SK-N-DZ (cell line): Measurements from ENCODE around the gene SNX3.
A peak's percentile ranks its signal among the peaks of the same experiment; 100 is the strongest.

Experiments used
- DNase-seq: peaks from one replicate; pipeline ENCODE4 v3.0.0-alpha.2; 2015; ENCODE audit warnings: low spot score

The SNX3 gene

DNA sequence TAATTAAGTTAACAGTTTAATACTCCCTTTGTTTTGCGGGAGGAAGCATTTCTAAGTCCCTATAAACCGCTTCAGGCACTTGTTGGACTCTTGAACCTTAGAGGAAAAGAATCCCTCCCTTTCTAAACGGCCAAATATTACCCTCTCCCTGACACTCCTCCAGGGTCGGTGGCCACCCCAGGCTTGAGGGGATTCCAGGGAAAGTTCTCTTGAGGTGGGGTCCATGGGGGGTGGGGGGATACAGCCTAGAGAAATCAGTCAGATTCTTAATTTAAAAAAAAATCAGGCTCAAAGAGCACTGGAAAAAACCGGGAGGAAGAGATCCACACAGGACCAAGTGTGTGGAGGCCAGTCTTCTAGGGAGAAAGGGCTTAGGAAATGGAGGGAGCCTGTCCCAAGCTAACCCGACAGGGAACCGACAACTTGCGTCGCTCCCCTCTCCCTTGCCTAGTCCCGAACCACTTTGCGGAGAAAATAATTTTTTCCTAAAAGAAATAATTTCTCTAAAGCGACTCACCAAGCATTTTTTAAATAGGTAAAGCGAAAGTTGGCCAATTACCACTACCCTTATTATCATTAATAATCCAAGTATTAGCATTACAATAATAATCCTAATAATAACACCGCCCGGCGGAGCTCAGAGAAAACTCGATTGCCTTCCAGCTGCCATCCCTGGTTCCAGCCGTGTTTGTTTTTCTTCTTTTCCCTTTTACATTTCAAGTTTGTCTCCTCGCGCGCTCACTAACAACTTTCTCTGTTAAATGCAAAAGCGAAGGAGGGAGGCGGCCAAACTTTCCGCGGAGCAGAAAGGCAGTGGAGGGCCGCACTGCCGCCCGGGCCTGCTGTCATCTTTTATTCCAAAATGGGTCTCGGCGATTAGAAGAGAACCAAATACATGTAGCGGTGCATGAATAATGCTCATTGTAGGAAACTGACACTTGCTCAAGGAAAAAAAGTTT lies 90.2 kb downstream of the SNX3 start:
- DNase-seq = no peak

DNA sequence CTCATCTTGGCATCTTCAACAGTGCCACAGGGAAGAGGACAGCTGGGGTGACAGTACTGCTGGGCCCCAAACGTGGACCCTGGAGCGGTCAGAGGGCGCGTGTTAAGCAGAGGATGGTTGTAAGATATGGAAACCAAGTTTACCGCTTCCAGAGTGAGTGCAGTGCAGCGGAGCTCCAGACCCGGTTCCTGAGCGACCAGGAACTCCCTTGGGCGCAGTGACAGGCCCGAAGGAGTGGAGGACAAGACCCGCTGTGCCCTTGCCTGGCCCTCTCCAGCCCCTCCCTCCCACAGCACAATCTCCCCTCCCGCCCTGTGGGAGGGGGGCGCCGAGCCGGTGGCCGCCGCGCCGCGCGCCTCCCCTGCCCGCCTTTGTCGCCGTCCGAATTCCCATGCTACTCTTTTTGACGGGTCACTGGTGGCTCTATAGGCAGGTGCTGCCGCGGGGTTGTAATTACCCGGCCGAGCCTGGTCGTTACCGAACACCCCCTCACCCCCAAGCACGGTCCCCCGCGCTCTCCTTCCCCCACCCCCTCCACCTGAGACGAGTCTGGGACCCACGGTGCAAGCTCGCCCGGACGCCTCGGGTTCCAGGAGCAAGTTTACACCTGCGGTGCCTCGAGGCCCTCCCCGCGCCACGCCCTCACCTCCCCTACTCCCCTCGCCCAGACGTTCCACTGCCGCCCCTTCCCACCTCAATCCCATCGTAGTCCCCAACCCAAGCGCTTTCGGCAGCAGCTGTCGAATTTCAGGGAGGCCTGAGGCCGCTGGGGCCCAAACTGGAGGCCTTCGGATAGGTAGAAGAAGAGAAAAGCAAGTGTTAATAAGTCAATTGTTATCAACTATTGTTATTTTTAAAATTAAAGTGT lies 91.1 kb downstream of the SNX3 start:
- no peak for DNase-seq

DNA sequence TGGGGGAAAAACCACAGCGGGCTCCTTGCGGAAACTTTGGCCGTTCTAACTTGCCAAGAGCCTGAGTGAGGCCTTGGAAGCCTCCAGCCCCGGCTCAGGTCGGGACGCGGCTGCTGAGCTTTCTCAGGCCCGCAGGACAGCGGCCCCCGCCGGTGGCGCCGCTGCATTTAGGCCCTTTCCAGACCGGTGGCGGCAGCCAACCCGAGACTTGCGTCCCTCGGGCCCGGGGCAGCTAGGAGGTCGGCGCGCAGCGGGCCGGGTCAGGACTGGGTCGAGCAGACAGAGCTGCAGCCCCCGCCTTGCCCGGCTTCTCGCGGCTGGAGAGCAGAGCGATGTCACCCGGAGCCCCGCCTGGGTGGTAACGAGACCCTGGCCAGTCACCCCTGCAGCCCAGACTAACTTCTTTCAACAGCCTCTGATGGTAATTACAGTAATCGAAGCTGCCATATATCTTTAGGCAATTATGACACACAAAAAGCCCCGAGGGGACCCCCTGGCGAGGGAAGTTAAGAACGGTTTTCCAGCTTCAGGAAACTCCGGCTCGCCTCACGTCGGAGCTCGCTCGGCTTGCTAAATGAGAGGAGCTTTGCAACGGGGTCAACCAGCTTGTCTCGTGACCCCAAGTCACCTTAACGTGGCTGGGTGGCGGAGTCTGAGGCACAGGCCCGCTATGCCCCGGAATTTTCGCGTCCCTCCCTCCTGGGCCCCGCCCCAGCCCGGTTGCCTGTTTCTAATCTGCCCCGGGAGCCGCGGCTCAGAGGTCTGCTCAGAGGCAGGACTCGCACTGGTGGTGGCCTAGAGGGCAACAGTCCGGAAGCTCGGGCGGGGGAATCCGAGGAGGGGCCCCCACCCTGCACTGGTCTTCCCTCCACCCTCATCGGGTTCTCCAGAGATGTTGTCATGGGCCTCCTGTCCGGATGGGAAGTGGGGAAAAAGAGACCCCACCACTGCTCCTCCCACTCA lies 92.1 kb downstream of the SNX3 start:
- peak; percentile 37 for DNase-seq

DNA sequence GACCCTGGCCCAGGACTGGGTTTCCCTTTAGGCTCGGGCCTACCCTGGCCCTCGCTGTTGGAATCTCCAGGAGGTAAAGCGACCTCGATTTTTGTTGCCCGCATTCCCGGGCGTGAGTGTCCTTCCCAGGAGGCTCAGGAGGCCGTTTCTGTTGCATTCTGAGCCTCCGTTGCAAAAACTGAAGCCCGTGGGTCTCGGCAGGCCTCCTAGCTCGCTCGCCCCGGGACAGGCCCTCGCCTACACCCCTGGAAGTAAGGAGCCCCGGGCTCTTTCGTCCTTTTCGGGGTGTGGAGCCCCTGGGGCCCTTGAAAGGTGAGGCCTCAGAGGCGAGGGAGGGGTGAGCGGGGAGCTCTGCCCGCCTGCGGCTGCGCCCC lies 92.8 kb downstream of the SNX3 start:
- no peak for DNase-seq

- no peak for DNase-seq
These were observed 93.3 kb downstream of the SNX3 start for GRCh38 chr6:108167449-108168089.

GRCh38 chr6:108166664-108167448 lies 94.0 kb downstream of the SNX3 start:
- no peak for DNase-seq

GRCh38 chr6:108165714-108166663 lies 94.9 kb downstream of the SNX3 start, which contains the start of gene NR2E1:
NR2E1 (plus strand) TSS chr6:108166022; CDS start chr6:108166766, 744 bp downstream.
- DNase-seq = no peak

- DNase-seq = no peak
These were observed 95.8 kb downstream of the SNX3 start for GRCh38 chr6:108164815-108165706.

DNA sequence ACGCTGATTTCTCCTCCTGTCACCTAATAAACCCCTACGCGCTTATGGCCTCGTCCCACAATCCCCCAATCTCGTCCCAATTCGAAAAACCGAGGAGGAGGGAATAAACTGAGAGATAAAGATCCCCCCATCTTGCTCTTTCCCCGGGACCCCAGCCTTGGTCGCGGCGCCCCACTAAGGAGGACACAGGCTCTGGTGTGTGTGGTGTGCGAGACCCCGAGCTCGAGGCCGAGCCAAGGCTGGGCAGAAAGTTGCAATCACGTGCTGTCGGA lies 96.4 kb downstream of the SNX3 start:
- no peak for DNase-seq

GRCh38 chr6:108163644-108164542 lies 96.9 kb downstream of the SNX3 start:
- DNase-seq = no peak

DNA sequence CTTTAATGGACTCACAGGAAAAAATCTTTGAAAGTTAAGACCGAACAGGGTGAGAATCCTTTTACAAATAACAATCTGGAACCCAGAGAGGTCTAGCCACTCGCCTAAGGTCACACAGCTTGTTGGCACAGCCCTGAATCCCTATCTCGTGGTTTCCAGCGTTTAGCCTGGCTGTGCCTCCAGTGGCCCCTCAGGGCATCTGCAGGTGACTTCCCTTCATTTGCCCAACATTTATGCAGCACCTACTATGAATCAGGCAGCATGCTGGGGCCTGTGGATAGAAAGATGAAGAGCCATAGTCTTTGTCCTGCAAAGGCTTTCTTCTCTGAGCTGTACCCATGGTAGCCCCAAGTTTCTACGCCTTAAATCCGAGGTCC lies 97.6 kb downstream of the SNX3 start:
- no peak for DNase-seq

- DNase-seq = no peak
These were observed 99.0 kb downstream of the SNX3 start for GRCh38 chr6:108161724-108162282.
